SK-N-MC (cell line): ENCODE results near the gene PHKB.
"Not testable (repeated sequence)": the region's sequence is repeated elsewhere in the genome, so short reads cannot be mapped to it uniquely, and the experiment has no call there.

Experiments
- EZH2 ChIP-seq: fragments of 200-600 bp; sonication (generic); IDR thresholded peaks from one replicate; pipeline ENCODE4 v1.6.1; 2017; ENCODE audit warnings: antibody characterized with exemption
- POLR2AphosphoS5 ChIP-seq: IDR thresholded peaks from 2 replicates; pipeline ENCODE4 v1.6.1; 2012; ENCODE audit warnings: mild to moderate bottlenecking, low read depth, low read length, borderline replicate concordance

- not testable (repeated sequence) for TF ChIP-seq POLR2AphosphoS5, EZH2
These were observed 220.4 kb downstream of the PHKB start for GRCh38 chr16:47681571-47681970.
